ENCODE measurements around the gene WDR91.

Gene WDR91

DNA sequence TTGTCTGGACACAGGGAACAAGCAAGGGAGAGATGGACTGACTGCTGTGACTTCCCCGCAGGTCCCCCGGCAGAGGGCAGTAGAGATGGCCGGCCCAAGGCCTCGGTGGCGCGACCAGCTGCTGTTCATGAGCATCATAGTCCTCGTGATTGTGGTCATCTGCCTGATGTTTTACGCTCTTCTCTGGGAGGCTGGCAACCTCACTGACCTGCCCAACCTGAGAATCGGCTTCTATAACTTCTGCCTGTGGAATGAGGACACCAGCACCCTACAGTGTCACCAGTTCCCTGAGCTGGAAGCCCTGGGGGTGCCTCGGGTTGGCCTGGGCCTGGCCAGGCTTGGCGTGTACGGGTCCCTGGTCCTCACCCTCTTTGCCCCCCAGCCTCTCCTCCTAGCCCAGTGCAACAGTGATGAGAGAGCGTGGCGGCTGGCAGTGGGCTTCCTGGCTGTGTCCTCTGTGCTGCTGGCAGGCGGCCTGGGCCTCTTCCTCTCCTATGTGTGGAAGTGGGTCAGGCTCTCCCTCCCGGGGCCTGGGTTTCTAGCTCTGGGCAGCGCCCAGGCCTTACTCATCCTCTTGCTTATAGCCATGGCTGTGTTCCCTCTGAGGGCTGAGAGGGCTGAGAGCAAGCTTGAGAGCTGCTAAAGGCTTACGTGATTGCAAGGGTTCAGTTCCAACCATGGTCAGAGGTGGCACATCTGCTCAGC is 46.8 kb downstream of the WDR91 start:
- H3K36me3 ChIP-seq (ENCODE audit: insufficient read depth, low read length), result peaks cover 48% of the 10 kb centered on the region
- no peaks in the 10 kb centered on the region for H3K9me3 ChIP-seq (ENCODE audit: low read length)
- no peak overlapping the region for H3K9ac ChIP-seq (ENCODE audit: low read length)
- no peaks in the 10 kb centered on the region for H3K27me3 ChIP-seq (ENCODE audit: control insufficient read depth in 1 of 2, insufficient read depth in 2 of 2, low read length in 2 of 2)
- H3K4me1 ChIP-seq (ENCODE audit: insufficient read depth, low read length), result peaks cover 35% of the 10 kb centered on the region
- H3K4me3 ChIP-seq (ENCODE audit: low read depth in 1 of 2, low read length in 2 of 2), result no peak overlapping the region
- no peak overlapping the region for H3K27ac ChIP-seq (ENCODE audit: low read depth, low read length)

DNA sequence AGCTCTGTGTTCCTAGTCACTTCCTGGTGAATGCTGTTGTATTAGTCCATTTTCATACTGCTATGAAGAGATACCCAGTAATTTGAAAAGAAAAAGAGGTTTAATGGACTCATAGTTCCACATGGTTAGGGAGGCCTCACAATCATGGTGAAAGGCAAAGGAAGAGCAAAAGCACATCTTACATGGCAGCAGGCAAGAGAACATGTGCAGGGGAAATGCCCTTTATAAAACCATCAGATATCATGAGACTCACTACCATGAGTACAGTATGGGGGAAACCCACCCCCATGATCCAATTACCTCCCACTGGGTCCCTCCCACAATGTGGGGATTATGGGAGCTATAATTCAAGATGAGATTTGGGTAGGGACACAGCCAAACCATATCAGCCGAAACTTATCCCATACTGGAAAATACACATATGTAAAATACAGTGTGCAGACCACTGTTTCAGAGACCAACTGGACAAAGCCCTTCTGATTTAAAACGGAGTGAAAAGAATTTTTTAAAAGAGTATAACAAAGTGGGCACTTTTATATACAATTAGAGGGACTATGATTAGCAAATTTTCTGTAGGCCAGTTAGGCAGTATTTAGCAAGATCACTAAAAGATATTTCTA is 48.8 kb downstream of the WDR91 start:
- Histone ChIP-seq H3K27me3 (ENCODE audit: control insufficient read depth in 1 of 2, insufficient read depth in 2 of 2, low read length in 2 of 2) (no peaks in the 10 kb centered on the region), H3K4me3 (ENCODE audit: low read depth in 1 of 2, low read length in 2 of 2) (no peak overlapping the region), H3K4me1 (ENCODE audit: insufficient read depth, low read length) (peaks cover 24% of the 10 kb centered on the region), H3K36me3 (ENCODE audit: insufficient read depth, low read length) (peaks cover 39% of the 10 kb centered on the region), H3K27ac (ENCODE audit: low read depth, low read length) (no peak overlapping the region), H3K9ac (ENCODE audit: low read length) (no peak overlapping the region), H3K9me3 (ENCODE audit: low read length) (no peaks in the 10 kb centered on the region)

DNA sequence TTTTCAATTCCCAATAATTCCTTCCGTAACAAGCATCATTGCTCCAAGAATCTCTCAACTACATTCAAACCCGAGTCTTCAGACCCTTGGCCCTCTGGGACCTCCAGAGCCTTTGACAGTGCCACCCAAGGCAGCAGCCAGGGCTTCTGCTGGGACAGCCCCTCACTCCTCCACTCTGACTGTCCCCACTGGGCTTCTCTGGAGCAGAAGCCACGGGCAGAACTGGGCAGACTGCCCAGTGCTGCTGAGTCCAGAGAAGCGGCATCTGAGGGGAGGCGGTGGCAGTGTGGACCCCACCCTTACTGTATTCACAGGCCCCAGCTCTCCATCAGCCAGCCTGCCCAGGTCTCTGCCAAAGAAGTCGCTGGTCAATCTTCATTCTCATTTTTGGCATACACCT is 49.7 kb downstream of the WDR91 start:
- Histone ChIP-seq H3K4me3 (ENCODE audit: low read depth in 1 of 2, low read length in 2 of 2) (no peak overlapping the region), H3K9me3 (ENCODE audit: low read length) (no peaks in the 10 kb centered on the region), H3K36me3 (ENCODE audit: insufficient read depth, low read length) (peaks cover 30% of the 10 kb centered on the region), H3K27me3 (ENCODE audit: control insufficient read depth in 1 of 2, insufficient read depth in 2 of 2, low read length in 2 of 2) (no peaks in the 10 kb centered on the region), H3K27ac (ENCODE audit: low read depth, low read length) (no peak overlapping the region), H3K4me1 (ENCODE audit: insufficient read depth, low read length) (peaks cover 23% of the 10 kb centered on the region), H3K9ac (ENCODE audit: low read length) (no peak overlapping the region)

DNA sequence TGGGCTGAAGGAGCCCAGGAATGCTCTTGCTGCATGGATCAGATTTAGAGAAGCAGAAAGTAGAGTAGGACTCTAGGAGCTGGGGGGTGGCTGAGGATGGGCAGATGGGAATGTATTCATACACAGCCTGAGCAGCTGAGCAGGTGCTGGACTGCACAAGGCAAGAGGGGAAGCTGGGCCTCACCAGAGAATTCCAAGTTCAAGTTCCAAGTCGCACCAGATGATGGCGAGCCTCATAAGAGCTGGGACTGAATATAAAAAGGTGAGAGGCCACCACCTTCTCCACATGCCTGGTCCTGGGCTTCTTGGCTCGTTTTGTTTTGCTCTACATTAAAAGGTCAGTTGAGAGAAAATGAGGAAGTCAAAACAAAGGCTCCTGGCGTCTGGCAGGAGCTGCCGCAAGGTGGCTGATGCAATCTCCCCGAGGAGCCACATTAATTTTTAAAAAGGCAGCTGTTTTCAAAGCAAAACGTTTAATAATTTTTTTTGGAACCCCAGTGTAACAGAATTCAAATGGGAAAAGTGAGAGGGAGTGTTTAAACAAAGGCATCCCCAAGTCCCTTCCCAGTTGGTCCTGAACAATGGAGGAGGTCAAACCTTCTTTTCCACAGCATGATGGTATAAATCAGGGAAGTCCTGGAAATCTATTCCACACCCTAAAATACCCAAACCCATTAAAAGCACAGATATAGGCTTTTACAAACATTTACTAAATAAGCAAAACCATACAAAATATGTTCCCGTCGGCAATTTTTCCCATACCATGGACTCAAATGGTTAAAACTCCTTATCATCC is 50.3 kb downstream of the WDR91 start:
- Histone ChIP-seq H3K36me3 (ENCODE audit: insufficient read depth, low read length) (peaks cover 25% of the 10 kb centered on the region), H3K9ac (ENCODE audit: low read length) (no peak overlapping the region), H3K9me3 (ENCODE audit: low read length) (no peaks in the 10 kb centered on the region), H3K27me3 (ENCODE audit: control insufficient read depth in 1 of 2, insufficient read depth in 2 of 2, low read length in 2 of 2) (no peaks in the 10 kb centered on the region), H3K4me3 (ENCODE audit: low read depth in 1 of 2, low read length in 2 of 2) (no peak overlapping the region), H3K4me1 (ENCODE audit: insufficient read depth, low read length) (peaks cover 23% of the 10 kb centered on the region), H3K27ac (ENCODE audit: low read depth, low read length) (peak overlapping the region; percentile 15)

DNA sequence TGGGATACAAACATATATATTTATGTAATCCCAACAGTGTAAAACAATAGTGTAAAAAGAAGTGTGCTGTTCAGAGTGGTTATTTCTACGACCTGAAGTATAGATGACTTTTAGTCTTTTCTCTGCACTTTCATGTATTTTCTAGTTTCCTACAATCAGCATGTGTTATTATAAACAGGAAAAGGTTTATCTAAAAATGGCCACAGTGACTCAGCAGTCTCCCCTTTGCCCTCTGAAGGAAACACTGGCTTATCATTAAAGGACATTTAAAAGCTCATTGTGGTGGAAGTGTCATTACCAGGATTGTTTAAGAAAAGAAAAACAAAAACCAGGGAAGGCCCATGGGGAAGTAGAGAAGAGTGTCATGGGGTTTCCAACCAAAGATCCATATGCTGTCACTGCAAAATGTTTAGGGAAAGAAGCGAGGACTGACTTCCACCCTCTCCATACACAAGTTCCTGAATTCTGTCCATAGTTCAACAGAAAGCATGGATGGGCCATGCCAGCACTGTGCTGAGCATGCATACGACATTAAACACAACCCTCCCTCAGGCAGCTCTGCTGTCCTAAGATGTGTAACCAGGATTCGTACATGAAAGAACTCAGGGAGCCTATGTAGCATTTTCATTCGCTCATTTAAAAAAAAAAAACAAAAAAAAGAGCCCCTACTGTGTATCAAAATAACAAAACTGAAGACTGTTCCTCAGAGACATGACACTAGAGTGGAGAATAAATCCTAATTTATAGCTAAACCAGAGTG is 51.0 kb downstream of the WDR91 start:
- Histone ChIP-seq H3K36me3 (ENCODE audit: insufficient read depth, low read length) (peaks cover 17% of the 10 kb centered on the region), H3K27ac (ENCODE audit: low read depth, low read length) (no peak overlapping the region), H3K9ac (ENCODE audit: low read length) (no peak overlapping the region), H3K27me3 (ENCODE audit: control insufficient read depth in 1 of 2, insufficient read depth in 2 of 2, low read length in 2 of 2) (no peaks in the 10 kb centered on the region), H3K4me3 (ENCODE audit: low read depth in 1 of 2, low read length in 2 of 2) (no peak overlapping the region), H3K4me1 (ENCODE audit: insufficient read depth, low read length) (peaks cover 23% of the 10 kb centered on the region), H3K9me3 (ENCODE audit: low read length) (no peaks in the 10 kb centered on the region)

DNA sequence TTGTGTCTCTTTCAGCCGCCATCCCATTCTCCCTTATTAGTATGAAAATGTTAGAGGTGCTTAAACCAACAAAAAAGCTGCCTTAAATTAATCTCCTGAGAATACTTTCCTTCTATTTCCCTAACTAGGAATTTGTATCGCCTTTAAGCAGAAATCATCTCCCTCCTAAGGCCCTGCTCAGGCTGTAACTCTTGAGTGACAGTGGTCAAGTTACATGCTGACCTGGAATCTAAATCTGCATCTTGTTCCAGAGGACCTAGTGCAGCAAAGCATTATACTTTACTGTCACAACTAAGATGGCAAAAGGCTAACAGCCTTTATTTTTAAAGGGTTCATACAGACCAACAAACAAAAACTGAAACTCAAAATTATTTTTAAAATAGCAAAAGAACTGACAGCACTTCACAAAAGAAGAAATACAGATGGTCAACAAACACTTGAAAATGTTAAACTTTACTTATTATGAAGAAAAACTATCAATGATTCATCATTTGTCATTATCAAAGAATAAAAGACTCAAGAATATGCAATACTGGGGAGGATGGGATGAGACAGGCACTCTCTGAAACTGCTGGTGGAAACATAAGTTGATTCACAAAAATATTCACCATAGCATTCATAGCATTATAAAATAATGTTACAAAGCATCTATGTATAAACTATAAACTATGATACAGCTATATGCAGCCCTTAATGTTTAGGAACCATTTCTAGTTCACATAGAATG is 51.8 kb downstream of the WDR91 start:
- Histone ChIP-seq H3K9me3 (ENCODE audit: low read length) (no peaks in the 10 kb centered on the region), H3K4me3 (ENCODE audit: low read depth in 1 of 2, low read length in 2 of 2) (no peak overlapping the region), H3K36me3 (ENCODE audit: insufficient read depth, low read length) (peaks cover 11% of the 10 kb centered on the region), H3K27me3 (ENCODE audit: control insufficient read depth in 1 of 2, insufficient read depth in 2 of 2, low read length in 2 of 2) (no peaks in the 10 kb centered on the region), H3K9ac (ENCODE audit: low read length) (no peak overlapping the region), H3K27ac (ENCODE audit: low read depth, low read length) (no peak overlapping the region), H3K4me1 (ENCODE audit: insufficient read depth, low read length) (peaks cover 23% of the 10 kb centered on the region)

DNA sequence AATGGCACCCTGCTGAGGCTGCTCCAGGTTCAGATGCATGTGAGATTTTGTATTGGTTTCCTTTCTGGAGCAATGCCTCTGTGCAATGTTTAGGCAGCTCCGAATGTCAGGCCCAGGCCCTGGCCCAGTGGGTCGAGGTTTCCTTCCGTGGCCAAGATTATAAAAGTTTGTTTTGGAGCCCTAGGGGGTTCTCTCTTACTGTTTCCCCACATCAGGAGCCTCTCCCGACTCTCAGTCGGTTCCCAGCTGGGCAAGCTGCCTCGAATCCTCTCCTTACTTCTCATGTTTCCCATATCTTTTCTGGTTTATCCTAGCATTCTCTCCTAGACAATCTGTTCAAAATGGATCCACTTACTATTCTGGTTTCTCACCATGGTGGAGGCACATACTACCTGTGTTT is 52.5 kb downstream of the WDR91 start:
- H3K4me3 ChIP-seq (ENCODE audit: low read depth in 1 of 2, low read length in 2 of 2), result no peak overlapping the region
- peaks cover 7% of the 10 kb centered on the region for H3K36me3 ChIP-seq (ENCODE audit: insufficient read depth, low read length)
- H3K9ac ChIP-seq (ENCODE audit: low read length), result no peak overlapping the region
- H3K4me1 ChIP-seq (ENCODE audit: insufficient read depth, low read length), result peaks cover 23% of the 10 kb centered on the region
- H3K9me3 ChIP-seq (ENCODE audit: low read length), result no peaks in the 10 kb centered on the region
- no peaks in the 10 kb centered on the region for H3K27me3 ChIP-seq (ENCODE audit: control insufficient read depth in 1 of 2, insufficient read depth in 2 of 2, low read length in 2 of 2)
- H3K27ac ChIP-seq (ENCODE audit: low read depth, low read length), result no peak overlapping the region

DNA sequence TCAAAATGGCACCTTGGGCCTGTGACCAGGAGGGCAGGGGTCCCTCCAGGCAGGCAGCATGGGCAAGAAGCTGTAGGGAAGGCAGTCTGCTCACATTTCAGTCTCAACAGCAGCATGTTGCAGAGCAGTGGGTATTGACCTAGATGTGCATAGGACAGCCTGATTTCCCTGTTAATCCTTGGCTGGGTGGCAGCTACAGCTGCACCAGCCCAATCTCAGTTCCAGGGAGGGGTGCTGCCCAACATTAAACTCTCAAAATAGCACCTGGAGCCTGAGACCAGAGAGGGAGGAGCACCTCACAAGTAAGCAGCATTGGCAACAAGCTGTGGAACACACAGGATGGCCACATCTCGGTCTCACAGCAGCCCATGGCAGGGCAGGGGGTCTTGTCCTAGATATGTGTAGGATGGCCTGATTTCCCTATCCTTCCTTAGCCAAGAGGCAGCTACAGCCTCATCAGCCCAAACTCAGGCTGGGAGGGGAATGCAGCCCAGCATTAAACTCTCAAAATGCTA is 53.1 kb downstream of the WDR91 start:
- Histone ChIP-seq H3K4me3 (ENCODE audit: low read depth in 1 of 2, low read length in 2 of 2) (no peak overlapping the region), H3K27ac (ENCODE audit: low read depth, low read length) (no peak overlapping the region), H3K9me3 (ENCODE audit: low read length) (no peaks in the 10 kb centered on the region), H3K9ac (ENCODE audit: low read length) (no peak overlapping the region), H3K4me1 (ENCODE audit: insufficient read depth, low read length) (peaks cover 23% of the 10 kb centered on the region), H3K36me3 (ENCODE audit: insufficient read depth, low read length) (peaks cover 5% of the 10 kb centered on the region), H3K27me3 (ENCODE audit: control insufficient read depth in 1 of 2, insufficient read depth in 2 of 2, low read length in 2 of 2) (no peaks in the 10 kb centered on the region)

DNA sequence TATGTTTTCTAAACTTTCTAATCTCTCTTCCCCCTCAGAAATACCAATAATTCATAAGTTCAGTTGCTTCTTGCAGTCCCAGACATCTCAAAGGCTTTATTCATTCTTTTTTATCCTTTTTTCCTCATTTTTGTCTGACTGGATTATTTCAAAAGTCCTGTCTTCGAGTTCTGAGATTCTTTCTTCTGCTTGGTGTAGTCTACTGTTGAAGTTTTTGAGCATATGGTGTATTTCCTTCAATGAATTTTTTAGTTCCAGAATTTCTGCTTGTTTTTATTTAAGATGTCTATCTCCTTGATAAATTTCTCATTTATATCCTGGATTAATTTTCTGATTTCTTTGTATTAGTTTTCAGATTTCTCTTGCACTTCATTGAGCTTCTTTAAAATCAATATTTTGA is 55.0 kb downstream of the WDR91 start:
- Histone ChIP-seq H3K27me3 (ENCODE audit: control insufficient read depth in 1 of 2, insufficient read depth in 2 of 2, low read length in 2 of 2) (no peaks in the 10 kb centered on the region), H3K27ac (ENCODE audit: low read depth, low read length) (no peak overlapping the region), H3K9ac (ENCODE audit: low read length) (no peak overlapping the region), H3K9me3 (ENCODE audit: low read length) (no peaks in the 10 kb centered on the region), H3K4me1 (ENCODE audit: insufficient read depth, low read length) (peaks cover 17% of the 10 kb centered on the region), H3K4me3 (ENCODE audit: low read depth in 1 of 2, low read length in 2 of 2) (no peak overlapping the region), H3K36me3 (ENCODE audit: insufficient read depth, low read length) (no peaks in the 10 kb centered on the region)

DNA sequence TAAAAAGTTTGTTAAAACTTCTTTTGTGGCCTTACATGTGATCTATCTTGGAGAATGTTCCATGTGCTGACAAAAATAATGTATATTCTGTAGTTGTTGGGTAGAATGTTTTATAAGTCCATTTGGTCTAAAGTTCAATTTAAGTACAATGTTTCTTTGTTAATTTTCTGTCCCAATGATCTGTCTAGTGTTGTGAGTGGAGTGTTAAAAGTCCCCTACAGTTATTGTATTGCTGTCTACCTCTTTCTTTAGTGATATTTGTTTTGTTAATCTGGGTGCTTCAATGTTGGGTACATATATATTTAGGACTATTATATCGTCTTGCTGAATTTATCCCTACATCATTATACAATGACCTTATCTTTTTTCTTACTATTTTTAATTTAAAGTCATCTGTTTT is 56.6 kb downstream of the WDR91 start:
- Histone ChIP-seq H3K27ac (ENCODE audit: low read depth, low read length) (no peak overlapping the region), H3K4me3 (ENCODE audit: low read depth in 1 of 2, low read length in 2 of 2) (no peak overlapping the region), H3K4me1 (ENCODE audit: insufficient read depth, low read length) (peaks cover 6% of the 10 kb centered on the region), H3K27me3 (ENCODE audit: control insufficient read depth in 1 of 2, insufficient read depth in 2 of 2, low read length in 2 of 2) (no peaks in the 10 kb centered on the region), H3K36me3 (ENCODE audit: insufficient read depth, low read length) (no peaks in the 10 kb centered on the region), H3K9me3 (ENCODE audit: low read length) (no peaks in the 10 kb centered on the region), H3K9ac (ENCODE audit: low read length) (no peak overlapping the region)

Measured in muscle layer of colon (tissue), 2 donors.